Measurements from ENCODE around the gene EPG5. TPM values are rescaled to one million over a fixed set of nuclear protein-coding genes. Genes with fewer than 3 reads are reported as not detected.

Gene EPG5
- total and polyA plus RNA-seq, 4 donors: 3.2 to 20.3 (median 11.1) TPM

DNA sequence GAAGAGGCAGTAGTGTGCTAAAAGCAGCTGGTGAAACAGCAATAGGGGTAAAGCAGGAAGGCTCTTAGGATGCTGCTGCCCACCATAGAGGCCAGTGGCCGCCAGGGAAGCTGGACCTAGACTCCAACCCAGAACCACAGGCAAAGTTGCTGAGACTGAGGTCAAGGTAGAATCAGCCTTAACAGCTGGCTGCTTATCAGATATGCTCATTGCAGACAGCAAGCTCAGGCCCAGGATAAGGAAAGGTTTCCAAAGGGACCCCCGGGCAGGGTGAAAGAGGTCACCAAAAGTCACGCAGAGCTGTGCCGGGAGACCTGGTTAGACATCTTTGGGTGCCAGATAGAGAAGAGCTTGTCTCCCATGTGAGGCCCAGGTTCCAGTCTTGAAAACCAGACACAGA, 42.9 kb upstream of the EPG5 start:
- no peak overlapping the region for H3K4me3 ChIP-seq (ENCODE audit: low read depth in 1 of 3, low read length in 3 of 3)
- no peak overlapping the region for H3K9ac ChIP-seq (ENCODE audit: low read depth in 1 of 2, low read length in 2 of 2)
- TF ChIP-seq JUND (IDR thresholded peaks at IDR 0.05) (no peak), YY1 (IDR thresholded peaks at IDR 0.05) (no peak), GABPA (IDR thresholded peaks at IDR 0.05 in 1 of 2, conservative IDR thresholded peaks at IDR 0.05 in 1 of 2) (no peak), EGR1 (IDR thresholded peaks at IDR 0.05; ENCODE audit: low read depth in 2 of 2) (no peak), HNF4A (conservative IDR thresholded peaks at IDR 0.05) (no peak), HNF4G (IDR thresholded peaks at IDR 0.05) (no peak), TAF1 (conservative IDR thresholded peaks at IDR 0.05) (no peak), FOXA1 (IDR thresholded peaks at IDR 0.05) (no peak), RXRA (IDR thresholded peaks at IDR 0.05) (no peak), FOXA2 (IDR thresholded peaks at IDR 0.05) (no peak), RAD21 (IDR thresholded peaks at IDR 0.05) (no peak)
- TF ChIP-seq, protein P1, sequence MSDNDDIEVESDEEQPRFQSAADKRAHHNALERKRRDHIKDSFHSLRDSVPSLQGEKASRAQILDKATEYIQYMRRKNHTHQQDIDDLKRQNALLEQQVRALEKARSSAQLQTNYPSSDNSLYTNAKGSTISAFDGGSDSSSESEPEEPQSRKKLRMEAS (IDR thresholded peaks at IDR 0.05): no peak
- TF ChIP-seq, protein P2, sequence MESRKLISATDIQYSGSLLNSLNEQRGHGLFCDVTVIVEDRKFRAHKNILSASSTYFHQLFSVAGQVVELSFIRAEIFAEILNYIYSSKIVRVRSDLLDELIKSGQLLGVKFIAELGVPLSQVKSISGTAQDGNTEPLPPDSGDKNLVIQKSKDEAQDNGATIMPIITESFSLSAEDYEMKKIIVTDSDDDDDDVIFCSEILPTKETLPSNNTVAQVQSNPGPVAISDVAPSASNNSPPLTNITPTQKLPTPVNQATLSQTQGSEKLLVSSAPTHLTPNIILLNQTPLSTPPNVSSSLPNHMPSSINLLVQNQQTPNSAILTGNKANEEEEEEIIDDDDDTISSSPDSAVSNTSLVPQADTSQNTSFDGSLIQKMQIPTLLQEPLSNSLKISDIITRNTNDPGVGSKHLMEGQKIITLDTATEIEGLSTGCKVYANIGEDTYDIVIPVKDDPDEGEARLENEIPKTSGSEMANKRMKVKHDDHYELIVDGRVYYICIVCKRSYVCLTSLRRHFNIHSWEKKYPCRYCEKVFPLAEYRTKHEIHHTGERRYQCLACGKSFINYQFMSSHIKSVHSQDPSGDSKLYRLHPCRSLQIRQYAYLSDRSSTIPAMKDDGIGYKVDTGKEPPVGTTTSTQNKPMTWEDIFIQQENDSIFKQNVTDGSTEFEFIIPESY (IDR thresholded peaks at IDR 0.05): no peak
- TF ChIP-seq, protein P3, sequence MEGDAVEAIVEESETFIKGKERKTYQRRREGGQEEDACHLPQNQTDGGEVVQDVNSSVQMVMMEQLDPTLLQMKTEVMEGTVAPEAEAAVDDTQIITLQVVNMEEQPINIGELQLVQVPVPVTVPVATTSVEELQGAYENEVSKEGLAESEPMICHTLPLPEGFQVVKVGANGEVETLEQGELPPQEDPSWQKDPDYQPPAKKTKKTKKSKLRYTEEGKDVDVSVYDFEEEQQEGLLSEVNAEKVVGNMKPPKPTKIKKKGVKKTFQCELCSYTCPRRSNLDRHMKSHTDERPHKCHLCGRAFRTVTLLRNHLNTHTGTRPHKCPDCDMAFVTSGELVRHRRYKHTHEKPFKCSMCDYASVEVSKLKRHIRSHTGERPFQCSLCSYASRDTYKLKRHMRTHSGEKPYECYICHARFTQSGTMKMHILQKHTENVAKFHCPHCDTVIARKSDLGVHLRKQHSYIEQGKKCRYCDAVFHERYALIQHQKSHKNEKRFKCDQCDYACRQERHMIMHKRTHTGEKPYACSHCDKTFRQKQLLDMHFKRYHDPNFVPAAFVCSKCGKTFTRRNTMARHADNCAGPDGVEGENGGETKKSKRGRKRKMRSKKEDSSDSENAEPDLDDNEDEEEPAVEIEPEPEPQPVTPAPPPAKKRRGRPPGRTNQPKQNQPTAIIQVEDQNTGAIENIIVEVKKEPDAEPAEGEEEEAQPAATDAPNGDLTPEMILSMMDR (IDR thresholded peaks at IDR 0.05; ENCODE audit: low read depth, low read length, missing input control): no peak
- TF ChIP-seq, protein P4, sequence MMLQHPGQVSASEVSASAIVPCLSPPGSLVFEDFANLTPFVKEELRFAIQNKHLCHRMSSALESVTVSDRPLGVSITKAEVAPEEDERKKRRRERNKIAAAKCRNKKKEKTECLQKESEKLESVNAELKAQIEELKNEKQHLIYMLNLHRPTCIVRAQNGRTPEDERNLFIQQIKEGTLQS (IDR thresholded peaks at IDR 0.05): no peak
- DNase-seq (ENCODE audit: low spot score): no peak
- WGBS: 97% methylated on average over 4 of the region's 4 CpGs
- H3K9me3 ChIP-seq (ENCODE audit: control insufficient read depth in 4 of 4, low read length in 3 of 4): no peaks in the 10 kb centered on the region
- no peak overlapping the region for H3K27ac ChIP-seq (ENCODE audit: low read depth in 1 of 2, low read length in 2 of 2)
- H3K36me3 ChIP-seq (ENCODE audit: control insufficient read depth in 4 of 4, insufficient read depth in 3 of 4, low read depth in 1 of 4, low read length in 3 of 4): peaks cover 0 to 7% (median 0%) of the 10 kb centered on the region in 4 donors
- no peaks in the 10 kb centered on the region for H3K27me3 ChIP-seq (ENCODE audit: control insufficient read depth in 4 of 4, insufficient read depth in 4 of 4, low read length in 3 of 4)
- H3K4me1 ChIP-seq (ENCODE audit: control insufficient read depth in 4 of 4, insufficient read depth in 4 of 4, low read length in 3 of 4): peaks cover 0 to 14% (median 3%) of the 10 kb centered on the region in 4 donors

DNA sequence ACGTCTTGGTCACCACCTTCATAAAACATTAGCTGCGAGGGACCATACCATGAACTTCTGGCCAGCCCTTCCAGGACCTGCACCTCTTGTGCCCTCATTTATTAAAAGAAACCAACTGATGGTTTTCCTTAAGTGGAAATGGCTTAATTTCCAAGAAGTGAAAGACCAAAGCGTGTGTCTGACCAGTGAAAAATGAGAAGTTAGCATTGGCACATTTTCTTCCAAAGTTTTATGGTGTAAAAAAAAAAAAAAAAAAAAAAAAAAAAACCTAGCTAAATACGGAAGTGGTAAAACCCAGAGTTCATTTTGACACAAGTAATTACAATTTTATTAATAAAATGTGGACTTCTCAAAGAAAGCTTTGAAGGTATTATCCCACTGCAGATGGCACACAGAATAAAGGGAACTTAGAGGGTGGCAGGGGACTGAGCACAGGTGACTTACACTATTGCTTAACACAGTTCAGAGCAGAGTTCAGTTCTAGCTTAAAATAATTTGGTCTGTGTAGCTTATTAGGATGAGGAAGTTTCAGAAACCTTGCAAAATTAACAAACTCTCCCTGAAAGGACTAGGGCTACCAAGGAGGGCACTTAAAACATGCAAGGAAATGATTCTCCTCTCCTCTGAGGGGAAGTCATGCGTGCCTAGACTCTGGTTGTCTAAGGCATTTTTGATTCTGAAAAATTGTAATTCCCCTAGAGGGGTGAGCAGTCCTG, 42.2 kb upstream of the EPG5 start:
- H3K9ac ChIP-seq (ENCODE audit: low read depth in 1 of 2, low read length in 2 of 2): no peak overlapping the region
- 88% methylated on average over 5 of the region's 5 CpGs for WGBS
- H3K36me3 ChIP-seq (ENCODE audit: control insufficient read depth in 4 of 4, insufficient read depth in 3 of 4, low read depth in 1 of 4, low read length in 3 of 4): peaks cover 0 to 7% (median 0%) of the 10 kb centered on the region in 4 donors
- no peak overlapping the region for H3K27ac ChIP-seq (ENCODE audit: low read depth in 1 of 2, low read length in 2 of 2)
- no peak for DNase-seq (ENCODE audit: low spot score)
- H3K4me1 ChIP-seq (ENCODE audit: control insufficient read depth in 4 of 4, insufficient read depth in 4 of 4, low read length in 3 of 4): peaks cover 0 to 14% (median 3%) of the 10 kb centered on the region in 4 donors
- H3K27me3 ChIP-seq (ENCODE audit: control insufficient read depth in 4 of 4, insufficient read depth in 4 of 4, low read length in 3 of 4): no peaks in the 10 kb centered on the region
- H3K9me3 ChIP-seq (ENCODE audit: control insufficient read depth in 4 of 4, low read length in 3 of 4): no peaks in the 10 kb centered on the region
- no peak overlapping the region for H3K4me3 ChIP-seq (ENCODE audit: low read depth in 1 of 3, low read length in 3 of 3)
- peak; percentile 22 to 45 for TF ChIP-seq RXRA (IDR thresholded peaks at IDR 0.05)
- no peak for TF ChIP-seq TAF1 (conservative IDR thresholded peaks at IDR 0.05)
- TF ChIP-seq, protein P4 (IDR thresholded peaks at IDR 0.05): no peak
- TF ChIP-seq, protein P1 (IDR thresholded peaks at IDR 0.05): no peak
- no peak for TF ChIP-seq FOXA2 (IDR thresholded peaks at IDR 0.05)
- no peak for TF ChIP-seq GABPA (IDR thresholded peaks at IDR 0.05 in 1 of 2, conservative IDR thresholded peaks at IDR 0.05 in 1 of 2)
- TF ChIP-seq, protein P2 (IDR thresholded peaks at IDR 0.05): no peak
- no peak for TF ChIP-seq EGR1 (IDR thresholded peaks at IDR 0.05; ENCODE audit: low read depth in 2 of 2)
- TF ChIP-seq HNF4G (IDR thresholded peaks at IDR 0.05): no peak
- TF ChIP-seq SP1 (IDR thresholded peaks at IDR 0.05): no peak
- peak; percentile 15 to 31 for TF ChIP-seq RAD21 (IDR thresholded peaks at IDR 0.05)
- TF ChIP-seq, protein P3 (IDR thresholded peaks at IDR 0.05; ENCODE audit: low read depth, low read length, missing input control): no peak
- TF ChIP-seq JUND (IDR thresholded peaks at IDR 0.05): no peak
- no peak for TF ChIP-seq FOXA1 (IDR thresholded peaks at IDR 0.05)
